Coronary artery (tissue), 2 donors: ENCODE results near the gene BATF3.

Experiments used
- DNase-seq: peaks from one replicate; pipeline ENCODE4 v3.0.0-alpha.2; 2017; ENCODE audit warnings: low spot score
- H3K27ac ChIP-seq, 2 donors: fragments of 200-600 bp; sonication (generic); one replicate each; pipeline ENCODE4 v1.5.1; 2016 to 2019
- H3K4me3 ChIP-seq: fragments of 200-600 bp; sonication (generic); 2 replicates; pipeline ENCODE4 v1.5.1; 2016; ENCODE audit warnings: mild to moderate bottlenecking, moderate library complexity
- CTCF ChIP-seq: fragments of 200-600 bp; sonication (generic); IDR thresholded peaks from one replicate; pipeline ENCODE4 v1.5.1; 2019; ENCODE audit warnings: antibody characterized with exemption

Gene BATF3

DNA sequence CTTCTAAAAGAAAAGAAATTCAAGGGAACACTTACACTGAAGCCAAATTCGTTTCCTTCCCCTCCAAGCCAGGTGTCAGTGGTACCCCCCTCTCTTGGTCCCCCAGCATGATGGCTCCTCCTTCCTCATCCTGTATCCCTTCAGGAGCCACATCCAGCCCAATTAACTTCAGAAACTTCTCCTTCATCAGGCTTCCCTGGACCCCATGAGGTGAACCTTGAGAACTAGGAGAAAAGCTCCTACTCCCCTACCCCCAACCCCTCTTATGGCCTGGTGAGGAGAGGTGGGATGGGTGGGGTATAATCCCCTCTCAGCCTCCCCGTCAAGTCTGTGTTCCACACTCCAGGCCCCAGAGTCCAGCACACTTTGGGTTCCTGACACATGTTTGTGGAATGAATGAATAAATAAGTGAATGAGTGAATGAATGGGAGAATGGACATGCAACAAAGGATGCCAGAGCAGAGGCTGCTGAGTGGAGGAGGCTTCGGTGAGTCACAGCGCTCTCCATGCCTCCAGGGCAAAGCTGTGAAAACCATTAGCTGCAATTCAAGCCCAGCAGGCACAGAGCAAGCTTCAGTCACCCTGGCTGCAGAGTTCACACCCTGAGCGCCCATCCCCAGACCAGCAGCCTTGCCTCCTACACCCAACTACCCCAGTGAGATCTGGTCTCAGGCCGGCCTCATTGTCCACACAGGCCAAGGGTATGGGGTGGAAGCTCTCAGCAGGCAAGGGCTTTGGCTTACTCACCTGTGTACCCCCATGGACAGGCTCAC lies 43.8 kb downstream of the BATF3 start:
- TF ChIP-seq CTCF = no peak
- H3K27ac ChIP-seq = no peak overlapping the region
- no peak overlapping the region for H3K4me3 ChIP-seq
- peak; percentile 50 for DNase-seq

- Histone ChIP-seq H3K27ac (no peak overlapping the region), H3K4me3 (no peak overlapping the region)
- no peak for TF ChIP-seq CTCF
- peak; percentile 26 for DNase-seq
These were observed 47.0 kb downstream of the BATF3 start for GRCh38 chr1:212652609-212653008.

GRCh38 chr1:212651977-212652376 lies 47.7 kb downstream of the BATF3 start:
- DNase-seq = peak; percentile 38
- TF ChIP-seq CTCF = no peak
- Histone ChIP-seq H3K4me3 (no peak overlapping the region), H3K27ac (peak overlapping the region in 1 of 2 donors; percentile 51)

DNA sequence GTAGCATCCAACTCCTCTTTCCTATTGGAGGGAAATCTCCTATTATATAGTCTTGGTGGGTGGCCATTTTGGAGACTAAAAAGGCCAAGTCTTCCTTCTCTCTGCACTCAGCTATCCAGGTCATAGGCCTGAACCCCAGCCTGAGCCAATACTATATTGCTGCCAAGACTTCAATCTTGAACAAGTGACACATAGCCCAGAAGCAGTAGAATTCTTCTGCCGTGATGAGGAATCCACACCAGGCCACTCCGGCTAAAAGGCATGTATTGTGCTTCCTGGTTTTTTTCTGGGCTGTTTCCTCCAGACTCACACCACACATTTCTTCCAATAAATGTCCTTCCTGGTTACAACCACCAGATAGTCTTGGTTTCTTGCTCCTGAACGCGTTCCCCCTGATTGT lies 48.1 kb downstream of the BATF3 start:
- H3K27ac ChIP-seq = peak overlapping the region in 1 of 2 donors; percentile 51
- no peak for TF ChIP-seq CTCF
- H3K4me3 ChIP-seq = no peak overlapping the region
- DNase-seq = no peak

DNA sequence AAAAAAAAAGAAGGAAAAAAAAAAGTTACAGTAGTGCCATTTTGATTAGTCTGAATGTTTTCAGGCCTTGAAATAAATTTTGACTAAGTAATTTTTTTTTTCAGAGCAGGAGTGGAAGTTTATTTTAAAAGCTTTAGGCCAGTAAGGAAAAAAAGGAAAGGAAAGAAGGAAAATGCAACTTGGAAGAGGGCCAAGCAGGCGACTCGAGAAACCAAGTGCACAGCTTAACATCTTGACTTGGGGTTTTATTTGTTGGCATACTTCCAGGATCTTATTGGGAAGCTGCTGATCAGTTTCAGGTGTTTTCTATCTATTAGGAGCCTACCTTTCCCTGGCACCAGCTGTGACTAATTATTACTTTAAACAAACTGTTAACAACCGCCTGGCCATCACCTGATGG lies 49.4 kb downstream of the BATF3 start:
- no peak overlapping the region for H3K4me3 ChIP-seq
- no peak for TF ChIP-seq CTCF
- DNase-seq = peak; percentile 19
- peak overlapping the region in 1 of 2 donors; percentile 13 for H3K27ac ChIP-seq

- Histone ChIP-seq H3K4me3 (no peak overlapping the region), H3K27ac (no peak overlapping the region)
- no peak for TF ChIP-seq CTCF
- no peak for DNase-seq
These were observed 50.6 kb downstream of the BATF3 start for GRCh38 chr1:212649020-212649419.

GRCh38 chr1:212648431-212648830 lies 51.2 kb downstream of the BATF3 start:
- Histone ChIP-seq H3K4me3 (no peak overlapping the region), H3K27ac (no peak overlapping the region)
- no peak for DNase-seq
- TF ChIP-seq CTCF = no peak
